Activated CD4-positive, CD25-positive, alpha-beta regulatory T cell treated with anti-CD3 and anti-CD28 coated beads, Interleukin-2, amount 50 U/mL, for 24 hours (primary cell): Measurements from ENCODE around the gene RPS6KB2.
"Not testable (repeated sequence)": the region's sequence is repeated elsewhere in the genome, so short reads cannot be mapped to it uniquely, and the experiment has no call there.

Experiments used
- ATAC-seq, 2 donors: fragments of 150-1000 bp; cut with Tn5 transposase; one replicate each; pipeline ENCODE4 v1.10.0; 2021; ENCODE audit warnings: mild to moderate bottlenecking in 1 of 2, moderate library complexity in 1 of 2

Gene RPS6KB2

GRCh38 chr11:67442504-67443404 is 14.5 kb downstream of the RPS6KB2 start:
- ATAC-seq = no peak

- no peak for ATAC-seq
Observed at GRCh38 chr11:67445515-67445914, 17.2 kb downstream of the RPS6KB2 start.

GRCh38 chr11:67448220-67448609 is 19.9 kb downstream of the RPS6KB2 start:
- ATAC-seq = no peak

GRCh38 chr11:67449116-67449844 is 21.0 kb downstream of the RPS6KB2 start:
- no peak for ATAC-seq

GRCh38 chr11:67450796-67451657 is 22.7 kb downstream of the RPS6KB2 start:
- ATAC-seq = no peak

- no peak for ATAC-seq
Observed at GRCh38 chr11:67451658-67451976, 23.3 kb downstream of the RPS6KB2 start.

GRCh38 chr11:67452141-67452952 is 24.1 kb downstream of the RPS6KB2 start, which contains the start of gene GPR152:
TSS of gene GPR152 (minus strand) at chr11:67452729. CDS start at chr11:67452724, 5 bp downstream.
- ATAC-seq = no peak

GRCh38 chr11:67453816-67454732 is 25.8 kb downstream of the RPS6KB2 start:
- no peak for ATAC-seq

GRCh38 chr11:67455054-67455453 is 26.8 kb downstream of the RPS6KB2 start, which contains the start of gene CABP4:
TSS of gene CABP4 (plus strand) at chr11:67455354. CDS start at chr11:67455424, 70 bp downstream.
- no peak for ATAC-seq

GRCh38 chr11:67456068-67456705 is 27.9 kb downstream of the RPS6KB2 start:
- ATAC-seq = no peak

- ATAC-seq = no peak
Observed at GRCh38 chr11:67457453-67457852, 29.2 kb downstream of the RPS6KB2 start.

GRCh38 chr11:67458266-67458665 is 30.0 kb downstream of the RPS6KB2 start:
- ATAC-seq = no peak

GRCh38 chr11:67463186-67463585 is 34.9 kb downstream of the RPS6KB2 start:
- no peak for ATAC-seq

GRCh38 chr11:67463680-67464410 is 35.6 kb downstream of the RPS6KB2 start:
- no peak for ATAC-seq

- peak; percentile 78 to 79 for ATAC-seq
Observed at GRCh38 chr11:67464411-67465188, 36.3 kb downstream of the RPS6KB2 start.

GRCh38 chr11:67465189-67465510 is 36.9 kb downstream of the RPS6KB2 start:
- no peak for ATAC-seq

- not testable (repeated sequence) for ATAC-seq
Observed at GRCh38 chr11:67465530-67465929, 37.2 kb downstream of the RPS6KB2 start.

- no peak for ATAC-seq
Observed at GRCh38 chr11:67466367-67466766, 38.1 kb downstream of the RPS6KB2 start.
